ENCODE results near the gene RNF121. TPM values are rescaled to one million over a fixed set of nuclear protein-coding genes. Genes with fewer than 3 reads are reported as not detected.

RNF121 gene
- total RNA-seq, 1 experiment from 2014 or later, result 56.9 TPM

- Mint-ChIP-seq H3K9me3 (no peaks in the 10 kb centered on the region), H3K27ac (no peak overlapping the region), H3K36me3 (ENCODE audit: insufficient read depth in 1 of 3, low read depth in 3 of 3) (peaks cover 9 to 34% (median 12%) of the 10 kb centered on the region in 3 experiments; a peak in 6 of 7 replicates), H3K4me3 (no peak overlapping the region), H3K27me3 (ENCODE audit: low read depth) (peaks cover 3% of the 10 kb centered on the region; the same call in 1 of the 2 replicates), H3K4me1 (peaks cover 0 to 7% of the 10 kb centered on the region in 2 experiments; a peak in 1 of 4 replicates)
- Histone ChIP-seq H3K23ac (ENCODE audit: insufficient read length, low read depth, low read length) (no peak overlapping the region), H3K23me2 (ENCODE audit: insufficient read length, low read depth, low read length, poor library complexity, severe bottlenecking) (no peaks in the 10 kb centered on the region), H3K4me2 (ENCODE audit: insufficient read depth, insufficient read length, low read length) (no peak overlapping the region), H2BK120ac (ENCODE audit: low read depth, low read length, poor library complexity, severe bottlenecking) (no peak overlapping the region), H2BK15ac (ENCODE audit: low read depth, low read length) (no peak overlapping the region), H4K91ac (ENCODE audit: insufficient read length, low read depth, low read length) (no peak overlapping the region), H2AK5ac (ENCODE audit: insufficient read length, low read length) (no peak overlapping the region), H3K4me1 (ENCODE audit: insufficient read depth, low read length) (no peaks in the 10 kb centered on the region), H3K4ac (ENCODE audit: low read depth, low read length) (no peak overlapping the region), H3K14ac (ENCODE audit: insufficient read depth, low read length) (no peak overlapping the region), H3K79me1 (ENCODE audit: insufficient read depth, low read depth, low read length, poor library complexity, severe bottlenecking) (no peaks in the 10 kb centered on the region), H2BK12ac (ENCODE audit: insufficient read length, low read depth, low read length) (no peak overlapping the region), H3K9me3 (ENCODE audit: control insufficient read depth, low read depth, low read length) (no peaks in the 10 kb centered on the region), H4K20me1 (ENCODE audit: control insufficient read depth, insufficient read depth, insufficient read length) (peaks cover 2% of the 10 kb centered on the region), H3K18ac (ENCODE audit: insufficient read length, low read depth, low read length) (no peak overlapping the region), H2BK20ac (ENCODE audit: low read depth, low read length, poor library complexity, severe bottlenecking) (no peak overlapping the region), H3K27me3 (ENCODE audit: insufficient read depth, low read length) (no peaks in the 10 kb centered on the region), H3K9ac (ENCODE audit: extremely low read depth, insufficient read length, low read length) (no peak overlapping the region), H3K79me2 (ENCODE audit: insufficient read depth, low read length) (no peaks in the 10 kb centered on the region), H3T11ph (ENCODE audit: low read length) (no peak overlapping the region), H2AFZ (ENCODE audit: low read length) (no peak overlapping the region), H2BK5ac (ENCODE audit: insufficient read length, low read length) (no peak overlapping the region), H4K5ac (ENCODE audit: insufficient read length, low read depth, low read length) (no peak overlapping the region), H3K56ac (ENCODE audit: insufficient read length, low read depth, low read length) (no peak overlapping the region), H3K27ac (ENCODE audit: insufficient read length, low read depth, low read length) (no peak overlapping the region), H4K8ac (replicated peaks; ENCODE audit: insufficient read length, low read depth, low read length) (no peak overlapping the region)
- no peak for TF ChIP-seq CTCF (conservative IDR thresholded peaks at IDR 0.05)
- no peak for DNase-seq
- WGBS (ENCODE audit: extremely low coverage, insufficient read length, low lambda C conversion rate), result no CpG with 5 or more reads among the region's 3 CpGs
Measured at GRCh38 chr11:71997594-71997993, 68.7 kb downstream of the RNF121 start.

Data from H9 (cell line).